Activated CD8-positive, alpha-beta memory T cell treated with anti-CD3 and anti-CD28 coated beads for 36 hours (primary cell): ENCODE data around the gene KLF11. TPM values are rescaled to one million over a fixed set of nuclear protein-coding genes. Genes with fewer than 3 reads are reported as not detected.

Experiments used
- CTCF ChIA-PET: fragments of 350-600 bp; sonication (Branson Sonifier 250); formaldehyde crosslinking; loops from one replicate; lab custom pipeline; 2021; ENCODE audit warnings: antibody characterized with exemption; lab: Charles Lee
- POLR2A ChIA-PET: fragments of 350-600 bp; sonication (Branson Sonifier 250); formaldehyde crosslinking; loops from one replicate; lab custom pipeline; 2021; ENCODE audit warnings: antibody characterized with exemption; lab: Charles Lee
- total RNA-seq, 2 experiments: library from RNA; stranded (reverse); gene quantifications; one replicate each; pipeline ENCODE4 v1.2.3, GENCODE V29; 2021

Gene KLF11
- total RNA-seq, 2 experiments from 2014 or later: 6.5 to 6.6 TPM

DNA sequence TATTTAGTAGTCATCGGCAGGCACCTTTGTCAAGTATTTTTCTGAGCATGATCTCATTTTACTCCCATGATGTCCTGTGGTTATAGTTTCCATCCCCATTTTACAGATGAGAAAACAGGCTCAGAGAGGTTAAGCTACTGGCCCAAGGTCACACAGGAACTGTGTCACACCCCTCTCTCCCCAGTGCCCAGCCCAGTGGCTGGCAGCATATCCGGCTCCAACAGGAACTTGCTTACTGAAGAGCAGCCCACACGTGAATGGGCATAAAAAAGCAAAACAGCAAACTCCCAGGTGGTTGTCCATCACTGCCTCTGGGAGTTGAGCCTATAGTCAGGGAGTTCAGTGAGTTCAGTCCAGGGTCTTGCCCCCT lies 8.3 kb upstream of the KLF11 start:
- POLR2A ChIA-PET: no interaction called here
- CTCF ChIA-PET: interaction anchor here (1.4 kb wide), 2 partner anchors 14 to 51 kb away, joined by 4 to 10 read pairs; no protein-coding TSS in a partner anchor

DNA sequence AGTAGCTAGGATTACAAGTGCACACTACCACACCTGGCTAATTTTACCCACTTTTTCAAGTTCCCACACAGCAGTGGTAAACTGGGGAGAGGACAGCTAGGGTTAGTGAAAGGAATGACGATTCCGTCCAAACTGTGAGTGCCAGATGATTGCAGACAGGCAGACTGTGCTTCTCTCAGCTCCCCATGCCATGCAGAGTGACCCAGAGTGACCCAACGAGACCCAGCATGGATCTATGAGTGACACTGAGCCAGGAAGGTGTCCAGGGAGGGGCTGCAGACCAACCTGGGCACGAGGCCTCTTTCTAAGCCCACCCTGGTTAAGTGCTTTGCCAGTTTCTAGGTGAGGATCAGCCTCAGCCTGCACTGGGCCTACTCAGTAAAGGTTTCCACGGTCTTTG lies 7.7 kb upstream of the KLF11 start:
- CTCF ChIA-PET: interaction anchor here (0.5 to 1.4 kb wide), 4 partner anchors 10 to 192 kb away, joined by 3 to 10 read pairs (median 4); no protein-coding TSS in a partner anchor
- POLR2A ChIA-PET: no interaction called here

DNA sequence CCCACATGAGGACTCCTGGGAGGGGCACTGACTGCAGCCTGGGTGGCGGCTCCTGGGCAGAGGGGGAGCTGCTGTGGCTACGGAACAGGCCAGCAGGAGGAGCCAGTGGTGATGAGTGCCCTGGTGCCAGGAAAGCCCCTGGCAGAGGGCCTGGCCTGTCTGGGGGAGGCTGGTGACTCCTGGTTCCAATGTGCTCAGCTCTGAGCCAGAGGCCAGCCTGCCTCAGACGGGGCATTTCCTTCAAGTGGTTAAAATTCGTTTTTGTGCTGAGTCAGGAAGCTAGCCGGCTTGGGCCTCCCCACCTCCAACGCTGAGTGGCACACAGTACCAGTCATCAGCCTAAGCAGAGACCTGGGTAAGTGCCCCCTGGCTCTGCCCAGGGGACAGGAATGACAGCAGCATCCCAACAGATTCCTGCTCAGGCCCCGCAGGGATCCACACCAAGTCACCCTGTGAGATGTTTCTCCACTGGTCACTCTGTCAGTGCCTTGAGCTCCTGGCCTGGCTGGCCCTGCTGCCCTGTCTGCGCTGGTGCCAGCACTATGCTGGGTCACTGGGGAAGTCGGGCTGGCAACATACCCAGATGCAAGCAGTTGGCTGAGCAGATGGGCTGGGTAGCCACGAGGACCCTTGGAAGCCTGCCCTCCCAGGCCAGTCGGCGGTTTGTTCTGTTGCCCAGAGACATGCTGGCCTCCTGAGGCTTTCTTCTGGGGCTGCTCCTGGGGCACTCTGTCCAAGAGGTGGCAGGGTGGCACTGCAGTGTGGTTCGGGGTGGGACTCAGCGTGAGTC lies 7.1 kb upstream of the KLF11 start:
- POLR2A ChIA-PET: no interaction called here
- CTCF ChIA-PET: interaction anchor here (0.5 to 1.4 kb wide), 4 partner anchors 10 to 192 kb away, joined by 3 to 10 read pairs (median 4); no protein-coding TSS in a partner anchor

DNA sequence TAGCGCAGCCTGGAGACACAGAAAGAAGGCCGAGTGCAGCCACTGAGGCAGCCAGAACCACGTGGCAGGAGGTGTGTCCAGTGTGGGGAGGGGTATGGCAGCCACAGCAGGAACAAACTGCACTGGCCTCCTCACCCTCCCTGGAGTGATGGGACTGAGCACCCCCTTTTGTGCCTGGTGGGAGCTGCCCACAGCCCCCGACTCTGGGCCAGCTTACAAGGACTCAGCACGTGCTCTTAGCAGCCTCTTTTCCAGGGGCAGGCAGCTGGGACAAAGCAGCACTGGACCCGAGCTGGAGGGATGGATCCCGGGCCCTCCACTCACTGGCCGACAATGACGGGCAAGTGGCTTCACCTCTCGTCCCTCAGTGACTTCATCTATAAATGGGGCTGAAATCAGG lies 5.2 kb upstream of the KLF11 start:
- ChIA-PET CTCF (interaction anchor here (0.9 kb wide), 1 partner anchor 53 kb away, joined by 4 read pairs; no protein-coding TSS in a partner anchor), POLR2A (no interaction called here)

DNA sequence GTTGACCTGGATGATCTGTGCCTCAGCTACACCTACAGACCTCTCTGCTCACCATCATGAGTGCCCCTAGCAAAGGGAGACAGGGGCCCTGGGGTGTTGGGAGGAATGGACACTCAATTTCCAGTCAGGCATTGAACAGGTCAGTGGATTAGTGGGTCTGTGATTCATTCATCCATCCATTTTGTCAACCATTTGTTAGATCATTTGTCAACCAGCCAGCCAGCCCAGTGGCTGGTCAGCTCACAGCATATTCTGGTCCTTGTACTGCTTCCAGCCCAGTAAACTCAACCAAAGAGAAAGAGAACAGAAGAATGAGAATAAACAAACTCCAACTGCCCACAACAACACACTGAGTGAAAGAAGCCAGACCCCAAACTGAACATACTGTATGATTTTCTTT lies 4.6 kb upstream of the KLF11 start:
- ChIA-PET CTCF (interaction anchor here (0.9 kb wide), 1 partner anchor 54 kb away, joined by 4 read pairs; no protein-coding TSS in a partner anchor), POLR2A (interaction anchor here (0.7 kb wide), 1 partner anchor 258 kb away, joined by 3 read pairs; no protein-coding TSS in a partner anchor)

DNA sequence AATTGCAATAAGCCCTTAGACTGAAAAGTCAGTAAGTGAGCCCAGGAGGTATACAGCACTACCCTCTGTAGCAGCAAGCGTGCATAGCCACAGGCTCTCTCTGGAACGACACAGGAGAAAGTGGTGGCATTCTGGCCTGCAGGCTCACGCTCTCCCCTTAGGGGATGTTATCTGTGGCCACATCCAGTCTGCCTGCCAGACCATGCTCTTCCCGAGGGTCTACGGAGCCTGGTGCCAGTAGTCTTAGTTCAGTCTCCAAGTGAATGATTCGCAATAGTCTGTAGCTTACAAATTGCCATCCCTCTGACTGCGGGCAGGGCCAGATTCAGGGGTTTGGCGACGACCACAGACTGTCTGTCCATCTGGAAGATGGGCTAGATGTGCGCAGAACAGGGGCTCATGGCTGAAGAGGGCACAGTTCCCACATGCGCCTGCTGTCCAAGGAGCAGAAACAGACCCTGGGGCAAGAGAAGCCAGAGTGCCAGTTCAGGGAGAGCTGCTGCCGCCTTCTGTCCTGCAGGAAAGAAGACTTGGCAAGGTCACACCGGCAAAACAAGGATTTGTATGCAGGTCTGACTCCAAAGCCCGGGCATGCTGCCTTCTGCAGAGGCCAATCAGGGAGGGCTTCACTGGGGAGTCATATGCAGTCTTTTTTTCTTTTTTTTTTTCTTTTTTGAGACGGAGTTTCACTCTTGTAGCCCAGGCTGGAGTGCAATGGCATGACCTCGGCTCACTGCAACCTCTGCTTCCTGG lies 3.5 kb upstream of the KLF11 start:
- ChIA-PET POLR2A (no interaction called here), CTCF (no interaction called here)

DNA sequence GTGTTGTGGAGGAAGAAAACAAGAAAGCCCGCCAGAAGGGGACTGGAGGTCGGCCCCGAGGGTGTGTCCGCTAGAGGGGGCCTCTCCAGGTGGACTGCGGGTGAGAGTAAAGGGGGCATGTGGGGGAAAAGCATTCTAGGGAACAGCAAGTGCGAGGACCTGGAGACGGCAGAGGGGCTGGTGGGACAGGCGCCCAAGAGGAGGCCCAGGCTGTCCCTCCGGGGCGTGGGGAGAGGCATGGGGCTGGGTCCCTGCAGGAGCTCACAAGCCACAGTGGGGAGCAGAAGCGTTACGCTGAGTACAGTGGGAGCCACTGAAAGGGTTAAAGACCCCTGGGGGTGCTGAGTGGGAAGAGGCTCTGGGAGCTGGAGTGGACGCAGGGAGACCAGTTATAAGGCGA lies 1.6 kb upstream of the KLF11 start:
- CTCF ChIA-PET: interaction anchor here (1.0 to 2.1 kb wide), 5 partner anchors 12 to 242 kb away, joined by 3 to 7 read pairs (median 5); no protein-coding TSS in a partner anchor
- POLR2A ChIA-PET: interaction anchor here (1.2 to 2.1 kb wide), 2 partner anchors 57 to 198 kb away, joined by 3 to 6 read pairs; partner anchors contain the start of gene TAF1B

DNA sequence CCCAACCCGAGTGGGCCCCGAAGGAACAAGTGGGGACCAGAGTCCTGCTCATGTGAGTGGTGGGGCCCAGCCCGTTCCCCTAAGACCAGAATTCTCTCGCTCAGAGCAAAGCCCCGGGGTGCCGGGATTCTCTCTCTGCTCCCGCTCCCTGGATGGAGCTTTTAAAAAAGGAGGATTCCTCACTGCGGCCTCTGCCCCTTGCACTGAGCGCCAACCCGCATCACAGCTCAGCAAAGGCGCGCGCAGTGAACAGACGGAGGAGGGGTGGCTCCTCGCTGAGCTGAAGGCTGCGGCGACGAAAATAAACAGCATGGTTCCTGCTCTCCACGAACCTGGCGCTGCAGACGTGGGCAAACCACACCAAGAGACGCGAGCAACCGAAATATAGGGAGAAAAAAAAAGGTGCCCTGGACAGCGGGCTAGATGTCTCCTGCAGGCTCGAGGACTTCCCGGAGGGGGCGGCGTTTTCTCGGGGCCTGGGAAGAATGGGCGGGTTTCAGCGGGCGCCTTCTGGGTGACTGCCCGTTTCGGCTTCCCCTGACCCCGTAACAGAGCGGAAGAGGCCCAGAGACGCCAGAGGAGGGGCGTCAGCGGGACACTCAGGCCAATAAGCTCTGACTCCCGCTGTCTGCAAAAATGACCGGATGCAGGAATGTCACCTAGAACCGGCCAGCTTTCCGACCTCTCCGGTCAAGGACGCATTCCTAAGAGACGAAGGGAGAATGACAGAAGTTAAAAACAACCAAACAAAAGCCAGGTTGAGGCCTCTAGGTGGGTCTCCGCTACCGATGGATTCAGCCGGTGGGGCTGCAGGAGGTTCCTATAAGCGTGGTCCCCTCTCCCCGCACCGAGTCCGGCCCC lies 819 bp upstream of the KLF11 start:
- ChIA-PET POLR2A (interaction anchor here (0.5 to 2.1 kb wide), 3 partner anchors 58 to 199 kb away, joined by 3 to 6 read pairs (median 3); partner anchors contain the start of gene TAF1B), CTCF (interaction anchor here (1.0 to 2.1 kb wide), 5 partner anchors 13 to 242 kb away, joined by 3 to 7 read pairs (median 5); no protein-coding TSS in a partner anchor)

DNA sequence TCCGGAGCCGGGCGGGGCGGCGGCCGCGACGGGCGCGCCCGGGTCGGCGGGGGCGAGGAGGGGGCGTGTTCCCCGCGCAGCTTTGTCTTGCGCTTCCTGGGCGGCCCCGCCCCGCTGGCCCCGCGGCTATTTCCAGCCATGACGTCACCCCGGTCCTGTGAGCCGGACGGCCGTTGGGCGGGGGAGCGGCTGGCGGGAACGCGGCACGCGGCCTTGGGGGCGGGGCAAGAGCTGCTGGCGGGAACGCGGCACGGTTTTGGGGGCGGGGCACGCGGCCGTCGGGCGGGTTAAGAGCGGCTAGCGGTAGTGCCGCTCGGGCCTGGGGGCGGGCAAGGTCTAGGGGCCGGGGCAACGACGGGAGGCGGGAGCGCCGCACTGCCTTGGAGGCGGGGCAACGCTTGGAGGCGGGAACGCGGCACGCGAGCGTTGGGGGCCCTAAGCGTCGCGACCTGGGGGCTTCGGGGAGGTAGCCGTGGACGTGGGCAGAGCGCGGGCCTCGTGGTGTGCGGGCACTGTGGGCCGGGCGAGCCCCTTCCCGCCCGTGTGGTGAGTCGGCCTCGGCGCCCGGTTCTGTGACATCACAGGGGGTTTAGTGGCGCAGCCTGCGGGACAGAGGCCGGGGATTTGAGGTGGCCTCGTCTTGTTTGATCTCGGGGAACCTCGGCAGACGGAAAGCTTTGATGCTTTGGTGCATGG lies 704 bp downstream of the KLF11 start:
- ChIA-PET CTCF (interaction anchor here (0.6 to 2.1 kb wide), 4 partner anchors 28 to 244 kb away, joined by 3 to 5 read pairs (median 3); no protein-coding TSS in a partner anchor), POLR2A (interaction anchor here (0.6 to 2.1 kb wide), 3 partner anchors 15 to 723 kb away, joined by 3 to 6 read pairs (median 4); partner anchors contain the start of gene TAF1B)

DNA sequence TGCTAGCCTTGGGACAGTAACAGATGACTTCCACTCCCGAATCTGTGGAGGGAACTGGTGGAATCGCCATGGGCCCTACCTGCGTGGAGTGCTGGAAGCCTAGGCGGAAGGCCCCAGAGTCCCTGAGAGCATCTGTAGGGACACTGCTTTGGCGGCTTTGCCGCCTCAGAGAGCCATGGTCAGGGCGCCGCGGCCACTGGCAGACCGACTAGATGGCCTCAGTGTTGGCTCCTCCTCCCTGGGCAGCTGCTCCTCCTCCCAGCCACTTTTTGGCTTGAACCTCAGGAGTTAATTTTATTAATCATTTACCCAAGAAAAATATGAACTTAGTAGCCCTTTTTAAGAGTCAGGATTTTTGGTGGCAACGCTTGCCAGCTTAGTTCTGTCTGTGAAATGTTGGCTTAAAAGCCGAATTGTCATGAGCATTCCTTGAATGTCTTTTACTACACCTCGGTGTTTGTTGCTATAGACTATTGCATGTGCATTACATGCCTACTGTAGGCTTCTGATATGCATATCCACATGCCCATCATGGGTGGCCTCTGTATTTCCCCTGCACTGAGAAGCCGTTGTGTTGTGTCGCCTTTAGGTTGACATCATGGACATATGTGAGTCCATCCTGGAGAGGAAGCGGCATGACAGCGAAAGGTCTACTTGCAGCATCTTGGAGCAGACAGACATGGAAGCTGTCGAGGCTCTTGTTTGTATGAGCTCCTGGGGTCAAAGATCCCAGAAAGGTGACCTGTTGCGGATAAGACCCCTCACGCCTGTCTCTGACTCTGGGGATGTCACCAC lies 2.4 kb downstream of the KLF11 start:
- POLR2A ChIA-PET: no interaction called here

DNA sequence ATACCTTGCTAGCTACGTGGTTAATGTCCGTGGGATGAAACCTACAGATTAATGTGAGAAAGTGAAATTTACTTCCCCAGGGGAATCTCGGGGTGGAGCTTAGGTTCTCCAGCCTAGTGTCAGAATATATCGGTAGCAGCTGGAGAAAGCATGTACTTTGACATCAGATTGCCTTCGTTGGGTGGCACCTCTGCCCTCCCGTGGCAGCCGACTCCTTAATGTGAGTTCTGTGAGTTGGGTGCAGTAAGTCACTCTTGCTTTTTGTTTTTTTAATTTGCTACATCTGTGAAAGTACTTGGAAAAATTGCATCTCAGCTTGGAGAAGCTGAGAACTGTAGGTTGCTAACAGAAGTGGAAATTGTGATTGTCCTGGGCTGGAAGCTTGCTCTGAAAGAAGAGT lies 3.6 kb downstream of the KLF11 start:
- CTCF ChIA-PET: interaction anchor here (0.8 to 4.6 kb wide), 6 partner anchors 19 to 362 kb away, joined by 3 to 42 read pairs (median 8); no protein-coding TSS in a partner anchor
- POLR2A ChIA-PET: interaction anchor here (1.4 kb wide), 1 partner anchor 63 kb away, joined by 3 read pairs; no protein-coding TSS in a partner anchor

More for the DNA sequence above, 2.4 kb downstream of the KLF11 start:
- CTCF ChIA-PET: interaction anchor here (1.7 to 4.6 kb wide), 3 partner anchors 17 to 363 kb away, joined by 3 to 42 read pairs (median 11); no protein-coding TSS in a partner anchor

DNA sequence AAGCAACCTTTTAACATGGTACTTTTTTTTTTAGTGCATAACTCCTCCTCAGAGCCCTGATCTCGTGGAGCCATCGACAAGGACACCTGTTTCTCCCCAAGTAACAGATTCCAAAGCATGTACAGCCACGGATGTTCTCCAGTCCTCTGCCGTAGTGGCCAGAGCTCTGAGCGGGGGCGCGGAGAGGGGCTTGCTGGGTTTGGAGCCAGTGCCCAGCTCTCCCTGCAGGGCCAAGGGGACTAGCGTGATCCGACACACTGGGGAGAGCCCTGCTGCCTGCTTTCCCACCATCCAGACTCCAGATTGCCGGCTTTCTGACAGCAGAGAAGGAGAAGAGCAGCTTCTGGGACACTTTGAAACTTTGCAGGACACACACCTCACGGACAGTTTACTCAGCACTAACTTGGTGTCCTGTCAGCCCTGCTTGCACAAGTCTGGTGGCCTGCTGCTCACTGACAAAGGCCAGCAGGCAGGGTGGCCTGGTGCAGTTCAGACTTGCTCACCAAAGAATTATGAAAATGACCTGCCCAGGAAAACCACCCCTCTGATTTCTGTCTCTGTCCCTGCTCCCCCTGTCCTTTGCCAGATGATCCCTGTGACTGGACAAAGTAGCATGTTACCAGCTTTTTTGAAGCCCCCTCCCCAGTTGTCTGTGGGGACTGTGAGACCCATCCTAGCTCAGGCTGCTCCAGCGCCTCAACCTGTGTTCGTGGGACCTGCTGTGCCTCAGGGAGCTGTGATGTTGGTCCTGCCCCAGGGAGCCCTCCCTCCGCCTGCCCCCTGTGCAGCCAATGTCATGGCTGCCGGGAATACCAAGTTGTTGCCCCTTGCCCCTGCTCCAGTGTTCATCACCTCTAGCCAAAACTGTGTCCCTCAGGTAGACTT lies 4.5 kb downstream of the KLF11 start:
- ChIA-PET POLR2A (interaction anchor here (0.6 to 1.4 kb wide), 2 partner anchors 63 to 230 kb away, joined by 3 to 4 read pairs; no protein-coding TSS in a partner anchor), CTCF (interaction anchor here (0.6 to 4.6 kb wide), 13 partner anchors 11 to 361 kb away, joined by 3 to 42 read pairs (median 5); no protein-coding TSS in a partner anchor)

DNA sequence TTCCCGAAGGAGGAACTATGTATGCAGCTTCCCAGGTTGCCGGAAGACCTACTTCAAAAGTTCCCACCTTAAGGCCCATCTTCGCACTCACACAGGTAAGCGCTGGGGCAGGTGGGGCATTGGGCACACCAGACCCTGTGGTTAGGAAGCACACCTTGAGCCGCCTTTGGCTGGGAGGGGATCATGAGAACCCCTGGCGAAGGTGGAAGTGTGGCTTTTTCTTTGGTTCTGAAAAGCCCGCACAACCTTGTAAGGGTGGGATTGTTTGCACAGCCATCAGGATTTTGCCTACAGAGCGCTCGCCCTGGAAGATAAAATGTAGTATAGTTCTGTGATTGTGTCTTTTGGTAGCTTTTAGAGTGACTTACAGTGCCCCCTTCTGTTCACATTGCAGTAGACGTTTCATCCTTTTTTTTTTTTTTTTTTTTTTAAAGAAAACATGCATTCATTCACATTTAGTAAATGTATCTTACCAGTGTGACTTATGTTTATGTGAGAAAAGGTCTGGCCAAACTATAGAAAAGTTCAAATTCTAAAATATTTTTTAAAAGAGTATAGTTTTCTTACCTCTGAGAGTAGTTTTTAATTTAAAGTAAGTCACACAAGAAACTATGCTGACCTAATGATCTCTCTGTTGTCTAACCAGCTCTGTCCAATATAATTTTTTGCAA lies 5.3 kb downstream of the KLF11 start:
- CTCF ChIA-PET: interaction anchor here (0.6 to 4.6 kb wide), 15 partner anchors 10 to 424 kb away, joined by 3 to 42 read pairs (median 5); no protein-coding TSS in a partner anchor
- POLR2A ChIA-PET: interaction anchor here (0.6 kb wide), 1 partner anchor 231 kb away, joined by 4 read pairs; no protein-coding TSS in a partner anchor

DNA sequence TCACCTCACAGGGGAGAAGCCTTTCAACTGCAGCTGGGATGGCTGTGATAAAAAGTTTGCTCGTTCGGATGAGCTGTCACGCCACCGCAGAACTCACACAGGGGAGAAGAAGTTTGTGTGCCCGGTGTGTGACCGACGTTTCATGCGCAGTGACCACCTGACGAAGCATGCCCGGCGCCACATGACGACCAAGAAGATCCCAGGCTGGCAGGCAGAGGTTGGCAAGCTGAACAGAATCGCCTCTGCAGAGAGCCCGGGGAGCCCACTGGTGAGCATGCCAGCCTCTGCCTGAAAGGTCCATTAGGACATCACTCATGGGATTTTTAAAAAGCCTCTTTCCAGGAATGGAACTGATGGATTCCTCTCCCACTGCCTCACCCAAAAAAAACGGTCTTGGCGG lies 8.9 kb downstream of the KLF11 start:
- ChIA-PET POLR2A (no interaction called here), CTCF (no interaction called here)

DNA sequence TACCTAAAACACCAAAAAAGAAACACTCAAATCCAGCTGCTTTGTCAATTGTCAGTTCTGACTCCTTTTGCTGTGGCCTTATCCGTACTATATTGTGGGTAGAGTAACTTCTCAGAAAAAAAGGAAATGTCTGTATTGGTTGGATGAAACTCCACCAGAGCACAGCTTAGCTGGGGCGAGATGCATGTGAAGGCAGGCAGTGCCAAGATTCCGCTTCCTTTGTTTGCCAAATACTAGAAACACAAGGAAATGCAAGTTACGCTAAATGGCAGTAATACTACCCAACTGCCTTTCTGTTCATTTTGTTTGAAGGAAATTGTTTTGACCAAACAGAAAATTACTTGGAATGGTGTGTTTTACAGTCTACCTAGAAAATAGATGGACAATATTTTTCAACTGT lies 10.0 kb downstream of the KLF11 start:
- ChIA-PET POLR2A (no interaction called here), CTCF (interaction anchor here (1.3 kb wide), 1 partner anchor 240 kb away, joined by 4 read pairs; no protein-coding TSS in a partner anchor)
